Lower leg skin (tissue), 4 donors: Measurements from ENCODE around the gene ZNF689. TPM values are rescaled to one million over a fixed set of nuclear protein-coding genes. Genes with fewer than 3 reads are reported as not detected.

Experiments used
- DNase-seq, 2 donors: peaks; one replicate each; pipeline ENCODE4 v3.0.0-alpha.2; 2019; ENCODE audit warnings: low spot score in 2 of 2
- H3K4me3 ChIP-seq: fragments of 200-600 bp; sonication (generic); 2 replicates; pipeline ENCODE4 v1.5.1; 2017; ENCODE audit warnings: mild to moderate bottlenecking, low read depth; ENCODE audit not compliant: poor library complexity, severe bottlenecking
- CTCF ChIP-seq, 3 donors: fragments of 450-650 bp; IDR thresholded peaks; one replicate each; pipeline ENCODE4 v1.5.1; 2016; ENCODE audit warnings: antibody characterized with exemption in 3 of 3, mild to moderate bottlenecking in 3 of 3, moderate library complexity in 2 of 3
- POLR2A ChIP-seq, 2 donors: fragments of 450-650 bp; IDR thresholded peaks; one replicate each; pipeline ENCODE4 v1.6.1; 2016 to 2017; ENCODE audit warnings: antibody characterized with exemption in 2 of 2, mild to moderate bottlenecking in 1 of 2, moderate library complexity in 1 of 2
- WGBS, 2 donors: methylation state at CpG; one replicate each; pipeline ENCODE4 v1.1.5; 2018; 5-methylcytosine and 5-hydroxymethylcytosine counted together
- intact Hi-C: fragments of 100-400 bp; cut with DNase I; formaldehyde crosslinking; loops from one replicate; pipeline ENCODE4 v1.15.0; 2023; ENCODE audit warnings: low total_unique reads
- total RNA-seq, 4 donors: library from RNA; depleted of rRNA; stranded (reverse); fragments of >200 nt; gene quantifications; one replicate each; pipeline ENCODE4 v1.1.0, GENCODE V29; 2016

ZNF689 gene
- total RNA-seq, 4 donors from 2014 or later = 3.2 to 9.1 (median 6.7) TPM

DNA sequence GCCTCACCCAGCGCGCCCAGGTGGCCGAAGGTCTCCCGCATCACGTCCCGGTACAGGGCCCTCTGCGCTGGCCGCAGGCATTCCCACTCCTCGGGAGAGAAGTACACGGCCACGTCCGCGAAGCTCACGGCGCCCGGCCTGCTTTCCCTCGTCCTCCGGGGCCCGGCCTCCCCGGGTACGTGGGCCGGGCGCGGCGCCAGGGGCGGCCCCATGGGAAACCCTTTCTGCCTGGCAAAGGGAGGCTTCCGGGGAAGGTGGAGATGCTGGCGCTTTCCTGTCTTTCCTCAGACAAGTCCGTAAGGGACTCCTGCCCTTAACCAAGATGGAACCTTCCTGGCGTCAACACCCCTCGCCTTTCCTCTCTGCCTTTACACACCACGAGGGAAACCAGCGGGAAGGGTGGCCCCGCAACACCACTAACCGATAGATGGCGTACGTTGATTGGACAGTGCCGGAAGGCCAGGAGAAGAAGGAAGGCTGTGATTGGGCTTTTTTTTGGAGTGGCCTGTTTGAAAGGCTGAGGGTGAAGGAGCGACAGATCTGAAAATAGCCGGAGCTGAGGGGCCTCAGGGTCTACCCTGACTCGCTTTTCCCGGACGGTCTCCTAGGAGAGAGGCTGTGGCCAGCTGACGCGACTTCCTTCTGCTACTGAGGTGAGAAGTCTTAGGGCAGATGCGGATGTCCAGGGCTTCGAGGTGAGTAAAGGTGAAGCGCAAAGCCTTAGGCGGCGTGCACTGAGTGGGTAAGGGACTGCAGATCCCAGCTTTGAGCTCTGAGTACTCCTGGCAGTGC lies 24.6 kb downstream of the ZNF689 start, which contains the start of gene ZNF785:
Gene ZNF785 (minus strand): TSS at position 298 of the 792 bp plus-strand sequence. CDS start 86 bp downstream, at position 212.
- TF ChIP-seq POLR2A (IDR thresholded peaks at IDR 0.05) = no peak
- no peak for TF ChIP-seq CTCF (IDR thresholded peaks at IDR 0.05)
- intact Hi-C loops = no loop called here
- peak within 1 kb of the TSS; percentile 56 for H3K4me3 ChIP-seq
- 0 to 1% methylated on average over 24 to 39 of the region's 50 CpGs for WGBS, 2 donors
- DNase-seq = peak; percentile 98 to 99

GRCh38 chr16:30585022-30585399 lies 25.2 kb downstream of the ZNF689 start:
- no peak for TF ChIP-seq CTCF (IDR thresholded peaks at IDR 0.05)
- no peak for TF ChIP-seq POLR2A (IDR thresholded peaks at IDR 0.05)
- DNase-seq = peak in 1 of 2 donors; percentile 89
- H3K4me3 ChIP-seq = peak overlapping the region; percentile 56
- intact Hi-C loops = no loop called here
- WGBS, 2 donors = 1% methylated on average over 18 to 23 of the region's 23 CpGs

DNA sequence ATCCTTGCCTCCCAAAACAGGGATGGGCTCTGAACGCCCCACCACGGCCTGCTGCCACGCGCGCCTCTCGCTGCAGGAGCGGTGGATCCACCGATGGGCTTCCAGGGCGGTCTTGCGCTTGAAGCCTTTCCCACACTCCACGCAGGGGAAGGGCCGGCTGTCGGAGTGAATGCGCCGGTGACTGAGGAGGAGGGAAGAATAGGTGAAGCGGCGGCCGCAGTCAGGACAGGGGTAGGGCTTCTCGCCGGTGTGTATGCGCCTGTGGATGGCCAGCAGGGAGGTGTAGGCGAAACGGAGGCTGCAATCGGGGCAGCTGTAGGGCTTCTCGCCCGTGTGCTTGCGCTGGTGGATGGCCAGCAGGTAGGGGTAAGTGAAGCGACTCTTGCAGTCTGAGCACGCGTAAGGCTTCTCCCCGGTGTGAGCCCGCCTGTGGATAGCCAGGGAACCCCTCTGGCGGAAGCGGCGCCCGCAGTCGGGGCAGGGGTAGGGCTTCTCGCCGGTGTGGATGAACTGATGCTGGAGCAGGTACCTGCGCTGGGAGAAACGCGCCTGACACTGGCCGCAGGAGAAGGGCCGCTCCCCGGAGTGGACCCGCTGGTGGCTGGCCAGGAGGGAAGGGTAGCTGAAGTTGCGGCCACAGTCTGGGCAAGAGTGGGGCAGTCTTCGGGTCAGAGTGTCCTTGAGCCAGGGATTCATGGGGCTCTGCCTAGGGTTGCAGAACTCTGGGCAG lies 27.4 kb downstream of the ZNF689 start:
- intact Hi-C loops = no loop called here
- no peak overlapping the region for H3K4me3 ChIP-seq
- no peak for DNase-seq
- 95 to 97% methylated on average over 48 of the region's 48 CpGs for WGBS, 2 donors
- TF ChIP-seq POLR2A (IDR thresholded peaks at IDR 0.05) (no peak), CTCF (IDR thresholded peaks at IDR 0.05) (no peak)

GRCh38 chr16:30581457-30581856 lies 28.7 kb downstream of the ZNF689 start:
- WGBS, 2 donors = 82 to 88% methylated on average over 7 of the region's 7 CpGs
- no peak overlapping the region for H3K4me3 ChIP-seq
- intact Hi-C loops = no loop called here
- DNase-seq = no peak
- TF ChIP-seq CTCF (IDR thresholded peaks at IDR 0.05) = no peak
- no peak for TF ChIP-seq POLR2A (IDR thresholded peaks at IDR 0.05)

DNA sequence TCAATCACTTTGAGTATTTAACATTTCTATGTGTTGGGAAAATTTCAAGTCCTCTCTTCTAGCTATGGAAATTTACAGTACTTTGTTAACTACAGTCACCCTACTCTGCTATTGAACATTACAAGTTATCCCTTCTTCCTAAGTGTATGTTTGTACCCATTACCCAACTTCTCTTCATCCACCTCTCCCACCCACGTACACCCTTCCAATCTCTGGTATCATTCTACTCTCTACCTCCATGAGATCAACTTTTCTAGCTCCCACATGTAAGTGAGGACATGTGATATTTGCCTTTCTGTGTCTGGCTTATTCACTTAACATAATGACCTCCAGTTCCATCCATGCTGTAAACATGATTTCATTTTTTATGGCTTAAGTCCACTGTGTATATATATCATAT lies 35.5 kb downstream of the ZNF689 start:
- no peak for DNase-seq
- 94 to 95% methylated on average over 1 of the region's 1 CpG for WGBS, 2 donors
- intact Hi-C loops = no loop called here
- no peak for TF ChIP-seq CTCF (IDR thresholded peaks at IDR 0.05)
- no peak for TF ChIP-seq POLR2A (IDR thresholded peaks at IDR 0.05)
- no peak overlapping the region for H3K4me3 ChIP-seq
